Measurements from ENCODE around the gene LPAR2.
A peak's percentile ranks its signal among the peaks of the same experiment; 100 is the strongest.

LPAR2 gene

DNA sequence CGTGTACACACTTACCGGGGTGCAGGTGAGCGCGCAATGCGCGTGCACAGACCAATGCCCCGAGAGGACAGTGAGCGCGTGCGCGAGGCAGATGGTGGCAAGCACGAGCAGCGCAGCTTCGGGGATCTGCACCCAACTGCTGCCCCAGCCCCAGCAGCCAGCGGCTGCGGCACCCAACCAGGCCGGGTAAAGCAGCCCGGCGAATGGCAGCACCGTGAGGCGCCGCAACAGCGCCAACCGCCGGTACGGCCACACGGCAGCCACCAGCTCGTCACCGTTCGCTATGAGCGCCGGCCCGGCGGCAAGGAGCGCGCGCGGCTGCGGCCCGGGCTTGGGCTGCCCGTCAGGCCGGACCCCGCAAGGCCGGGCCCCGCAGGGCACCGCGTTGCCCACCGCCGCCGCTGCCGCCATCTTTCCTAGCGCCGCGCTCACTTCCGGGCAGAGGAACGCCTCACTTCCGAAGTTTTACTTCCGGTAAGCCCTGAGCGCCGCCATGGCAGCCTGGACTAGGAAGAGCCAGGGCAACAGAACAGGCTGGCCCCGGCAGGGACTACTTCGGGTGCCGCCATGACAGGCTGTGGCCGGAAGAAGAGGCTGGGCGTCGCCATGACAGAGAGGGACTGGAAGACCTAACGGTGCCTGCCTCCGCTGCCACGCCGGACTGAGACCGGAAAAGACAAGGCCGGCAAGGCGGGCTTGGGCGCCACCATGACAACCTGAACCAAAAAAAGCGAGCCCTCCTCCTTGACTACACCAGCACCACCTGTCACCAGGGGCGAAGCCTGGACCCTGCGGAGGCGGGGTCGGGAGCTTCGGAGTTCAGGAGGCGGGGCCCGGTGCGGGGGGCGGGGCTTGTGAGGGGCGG is 35.5 kb upstream of the LPAR2 start, which contains the start of gene ATP13A1:
Gene ATP13A1 (minus strand): TSS at position 421 of the 865 bp plus-strand sequence. CDS start 10 bp downstream, at position 411.
- H3K4me3 ChIP-seq: peak within 1 kb of the TSS; percentile 85 to 100 (median 98)
- H3K9me3 ChIP-seq (replicated peaks in 1 of 11): no peaks in the 10 kb centered on the region
- H4K20me1 ChIP-seq: peaks cover 0 to 40% (median 27%) of the 10 kb centered on the region in 11 experiments; a peak in 14 of 22 replicates
- peak within 1 kb of the TSS; percentile 88 to 99 (median 94) for H3K4me2 ChIP-seq
- H3K27ac ChIP-seq: peak within 1 kb of the TSS; percentile 87 to 100 (median 98)
- no peak for TF ChIP-seq Cebpa-rat (IDR thresholded peaks at IDR 0.05)
- peaks cover 42 to 62% (median 49%) of the 10 kb centered on the region in 10 experiments for H3K4me1 ChIP-seq
- H3K9ac ChIP-seq: peak within 1 kb of the TSS; percentile 91 to 100 (median 98)
- no peaks in the 10 kb centered on the region for H3K27me3 ChIP-seq
- peaks cover 17 to 32% (median 25%) of the 10 kb centered on the region in 11 experiments for H3K36me3 ChIP-seq

DNA sequence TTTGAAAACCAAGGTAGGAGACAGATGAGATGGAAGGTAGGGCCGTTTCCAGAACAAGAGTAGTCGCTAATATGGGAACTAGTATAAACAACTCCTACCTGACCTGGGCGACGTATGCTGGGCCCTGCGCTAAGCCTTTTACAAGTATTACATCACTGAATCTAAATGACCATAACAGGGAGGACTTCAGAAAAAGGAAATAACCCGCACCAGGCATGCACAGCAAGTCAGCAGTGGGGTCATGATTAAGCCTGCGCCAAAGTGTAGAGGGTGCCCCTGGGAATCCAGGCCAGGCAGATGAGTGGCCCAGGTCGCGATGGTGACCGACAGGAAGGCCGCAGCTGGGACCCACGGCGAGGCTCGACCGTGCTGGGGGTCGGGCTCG is 34.8 kb upstream of the LPAR2 start:
- H3K27me3 ChIP-seq: no peaks in the 10 kb centered on the region
- TF ChIP-seq Cebpa-rat (IDR thresholded peaks at IDR 0.05): no peak
- H3K4me3 ChIP-seq: peak overlapping the region; percentile 85 to 100 (median 98)
- peaks cover 38 to 63% (median 48%) of the 10 kb centered on the region in 10 experiments for H3K4me1 ChIP-seq
- H3K9ac ChIP-seq: peak overlapping the region; percentile 91 to 100 (median 98)
- H3K36me3 ChIP-seq: peaks cover 23 to 38% (median 31%) of the 10 kb centered on the region in 11 experiments
- peak overlapping the region; percentile 88 to 99 (median 94) for H3K4me2 ChIP-seq
- H4K20me1 ChIP-seq: peaks cover 0 to 46% (median 31%) of the 10 kb centered on the region in 11 experiments; a peak in 15 of 22 replicates
- peak overlapping the region; percentile 87 to 100 (median 98) for H3K27ac ChIP-seq
- H3K9me3 ChIP-seq (replicated peaks in 1 of 11): no peaks in the 10 kb centered on the region

DNA sequence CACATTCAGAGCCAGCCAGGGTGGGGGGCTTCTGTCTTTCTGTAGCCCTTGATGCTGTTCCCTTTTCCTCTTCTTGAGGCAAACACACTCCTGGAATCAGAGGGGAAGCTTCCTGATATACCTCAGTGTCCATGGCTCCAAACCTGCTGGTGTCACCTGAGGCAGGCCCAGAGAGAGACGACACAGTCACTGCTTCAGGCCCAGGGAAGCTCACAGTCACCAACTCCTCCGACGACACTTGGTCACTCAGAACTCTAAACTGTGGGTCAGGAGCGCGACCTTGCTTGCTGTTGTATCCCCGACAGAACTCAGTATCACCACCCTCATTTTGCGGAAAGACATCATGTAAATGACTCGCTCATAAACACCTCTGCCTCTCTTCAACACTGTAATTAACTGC is 34.3 kb upstream of the LPAR2 start:
- Histone ChIP-seq H3K36me3 (peaks cover 28 to 43% (median 36%) of the 10 kb centered on the region in 11 experiments), H3K9me3 (replicated peaks in 1 of 11) (no peaks in the 10 kb centered on the region), H3K4me2 (peak overlapping the region; percentile 88 to 99 (median 94)), H3K27ac (peak overlapping the region; percentile 87 to 100 (median 98); a peak in 21 of 22 replicates), H3K4me1 (peaks cover 34 to 63% (median 48%) of the 10 kb centered on the region in 10 experiments), H3K27me3 (no peaks in the 10 kb centered on the region), H4K20me1 (peaks cover 0 to 51% (median 36%) of the 10 kb centered on the region in 11 experiments; a peak in 16 of 22 replicates), H3K9ac (peak overlapping the region; percentile 91 to 100 (median 98)), H3K4me3 (peak overlapping the region; percentile 85 to 100 (median 98))
- no peak for TF ChIP-seq Cebpa-rat (IDR thresholded peaks at IDR 0.05)

DNA sequence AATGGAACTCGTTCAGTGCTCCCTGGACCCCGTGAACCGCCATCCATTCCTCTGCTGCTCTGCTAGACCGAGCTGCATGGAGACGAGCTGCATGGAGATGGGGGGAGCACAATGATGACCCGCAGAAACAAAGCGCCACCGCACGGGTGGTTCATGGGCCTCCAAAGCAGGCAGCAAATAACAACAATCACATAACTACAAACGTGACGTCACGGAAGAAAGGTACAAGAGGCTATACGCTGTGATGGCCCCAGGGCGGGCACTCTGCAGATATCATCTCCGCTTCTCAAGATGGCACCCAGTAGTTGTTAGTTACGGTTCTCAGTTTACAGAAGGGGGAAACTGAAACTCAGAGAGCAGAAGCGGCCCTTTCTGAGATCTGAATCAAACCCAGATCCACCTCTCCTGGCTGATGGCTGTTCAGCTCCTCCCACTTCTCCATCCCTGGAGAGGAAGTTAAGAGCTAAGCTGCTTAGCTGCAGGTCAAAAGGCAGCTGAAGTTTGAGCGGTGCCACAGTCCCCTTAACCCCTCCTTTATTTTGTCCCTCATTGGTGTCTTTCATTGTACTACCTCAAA is 33.7 kb upstream of the LPAR2 start:
- Histone ChIP-seq H3K4me2 (peak overlapping the region; percentile 88 to 99 (median 94)), H3K27me3 (no peaks in the 10 kb centered on the region), H4K20me1 (peaks cover 0 to 57% (median 42%) of the 10 kb centered on the region in 11 experiments; a peak in 16 of 22 replicates), H3K9ac (peak overlapping the region; percentile 91 to 100 (median 98)), H3K4me3 (peak overlapping the region; percentile 85 to 100 (median 98)), H3K36me3 (peaks cover 34 to 49% (median 42%) of the 10 kb centered on the region in 11 experiments), H3K27ac (peak overlapping the region; percentile 87 to 100 (median 98); a peak in 21 of 22 replicates), H3K9me3 (replicated peaks in 1 of 11) (no peaks in the 10 kb centered on the region), H3K4me1 (peaks cover 34 to 62% (median 48%) of the 10 kb centered on the region in 10 experiments)
- no peak for TF ChIP-seq Cebpa-rat (IDR thresholded peaks at IDR 0.05)

DNA sequence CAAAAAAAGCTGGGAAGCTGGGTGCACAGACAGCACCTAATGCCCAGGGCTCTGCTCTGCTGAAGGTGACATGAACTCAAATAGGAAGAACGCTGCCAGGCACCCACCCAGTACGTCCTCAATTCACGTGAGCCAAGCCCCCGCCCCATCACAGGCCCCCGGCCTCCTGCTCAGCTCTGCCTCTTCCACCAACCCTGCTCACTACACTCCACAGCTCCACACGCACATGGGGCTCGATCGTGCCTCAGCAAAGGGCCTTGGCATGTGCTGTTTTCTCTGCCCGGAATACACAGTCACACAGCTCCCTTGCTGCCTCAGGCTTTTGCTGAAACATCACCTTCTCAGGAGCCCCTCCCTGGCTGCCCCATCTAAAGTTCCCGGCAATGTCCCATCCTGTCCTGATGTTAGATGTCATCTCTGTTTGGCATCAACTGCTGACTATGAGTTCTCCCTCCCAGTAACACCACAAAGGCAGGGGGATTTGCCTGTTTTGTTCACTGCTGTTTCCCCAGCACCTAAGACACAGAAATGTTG is 33.2 kb upstream of the LPAR2 start:
- H3K9me3 ChIP-seq (replicated peaks in 1 of 11): no peaks in the 10 kb centered on the region
- peak overlapping the region; percentile 30 to 100 (median 98); a peak in 19 of 20 replicates for H3K4me3 ChIP-seq
- H3K4me2 ChIP-seq: peak overlapping the region; percentile 88 to 99 (median 94)
- peak overlapping the region; percentile 22 to 100 (median 98); a peak in 20 of 22 replicates for H3K27ac ChIP-seq
- H3K36me3 ChIP-seq: peaks cover 40 to 55% (median 47%) of the 10 kb centered on the region in 11 experiments
- peak overlapping the region; percentile 16 to 100 (median 98); a peak in 19 of 22 replicates for H3K9ac ChIP-seq
- peaks cover 34 to 57% (median 46%) of the 10 kb centered on the region in 10 experiments for H3K4me1 ChIP-seq
- no peak for TF ChIP-seq Cebpa-rat (IDR thresholded peaks at IDR 0.05)
- H3K27me3 ChIP-seq: no peaks in the 10 kb centered on the region
- H4K20me1 ChIP-seq: peaks cover 0 to 62% (median 45%) of the 10 kb centered on the region in 11 experiments; a peak in 16 of 22 replicates

DNA sequence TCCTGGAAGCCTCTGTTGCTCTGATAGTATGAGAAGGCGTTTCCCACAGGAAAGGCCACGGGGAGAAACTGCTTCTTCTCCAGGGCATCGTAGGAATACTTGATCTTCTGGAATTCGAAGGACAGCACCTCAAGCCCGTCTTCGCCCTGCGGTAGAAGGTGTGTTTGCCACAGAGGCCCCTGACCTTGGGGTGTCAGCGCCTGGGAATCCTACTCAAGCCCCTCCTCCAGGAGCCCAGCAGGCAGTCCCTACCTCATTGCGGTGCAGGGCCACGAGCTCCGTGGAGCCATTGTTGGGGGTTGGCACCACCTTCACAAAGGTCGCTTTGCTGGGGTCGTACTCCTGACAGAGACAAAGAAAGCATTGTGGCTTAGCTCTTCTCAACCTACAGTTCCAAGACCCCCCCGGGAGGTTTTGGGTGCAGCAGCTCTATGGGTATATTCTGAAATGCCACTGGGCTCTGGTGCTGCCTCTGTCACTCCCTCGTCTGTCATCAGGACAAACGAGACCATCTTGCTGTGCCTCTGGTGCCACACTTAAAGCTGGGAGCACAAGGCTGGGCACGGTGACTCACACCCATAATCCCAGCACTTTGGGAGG is 31.7 kb upstream of the LPAR2 start:
- Histone ChIP-seq H3K4me3 (no peak overlapping the region), H3K9me3 (replicated peaks in 1 of 11) (no peaks in the 10 kb centered on the region), H3K4me1 (peaks cover 34 to 50% (median 45%) of the 10 kb centered on the region in 10 experiments), H3K9ac (no peak overlapping the region), H3K27me3 (no peaks in the 10 kb centered on the region), H3K4me2 (peak overlapping the region in 1 of 11 experiments; percentile 98; a peak in 1 of 22 replicates), H3K36me3 (peaks cover 54 to 69% (median 62%) of the 10 kb centered on the region in 11 experiments), H3K27ac (no peak overlapping the region; a peak in 1 of 22 replicates), H4K20me1 (peaks cover 0 to 70% (median 45%) of the 10 kb centered on the region in 11 experiments; a peak in 16 of 22 replicates)
- no peak for TF ChIP-seq Cebpa-rat (IDR thresholded peaks at IDR 0.05)

DNA sequence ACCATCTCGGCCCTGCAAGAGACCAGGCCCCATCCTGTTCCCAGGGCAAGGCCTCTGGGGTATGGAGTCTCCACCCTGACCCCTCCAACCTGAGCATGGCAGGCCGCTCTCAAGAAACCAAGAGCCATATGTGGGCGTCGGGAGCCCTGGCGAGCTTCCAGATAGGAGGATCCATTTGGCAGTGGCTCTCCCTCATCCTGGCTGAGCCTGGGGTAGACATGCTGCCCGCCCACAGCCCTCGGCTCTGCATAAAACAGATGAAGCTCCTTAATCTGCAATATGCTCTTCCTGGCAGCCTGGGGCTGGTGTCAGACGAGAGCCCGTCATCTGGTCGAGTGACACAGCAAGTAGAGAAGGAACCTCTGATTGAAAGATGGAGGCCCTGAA is 29.4 kb upstream of the LPAR2 start:
- TF ChIP-seq Cebpa-rat (IDR thresholded peaks at IDR 0.05): no peak
- peaks cover 78 to 93% (median 85%) of the 10 kb centered on the region in 11 experiments for H3K36me3 ChIP-seq

More for the DNA sequence above, 29.4 kb upstream of the LPAR2 start:
- Histone ChIP-seq H3K27me3 (no peaks in the 10 kb centered on the region), H4K20me1 (peaks cover 0 to 93% (median 45%) of the 10 kb centered on the region in 11 experiments; a peak in 17 of 22 replicates), H3K27ac (peak overlapping the region in 4 of 11 experiments; percentile 34 to 55 (median 50); a peak in 5 of 22 replicates), H3K4me1 (peaks cover 24 to 37% (median 32%) of the 10 kb centered on the region in 10 experiments), H3K9ac (peak overlapping the region in 7 of 11 experiments; percentile 13 to 60 (median 46); a peak in 9 of 22 replicates), H3K4me2 (peak overlapping the region in 8 of 11 experiments; percentile 4 to 71 (median 55); a peak in 15 of 22 replicates), H3K4me3 (no peak overlapping the region), H3K9me3 (replicated peaks in 1 of 11) (no peaks in the 10 kb centered on the region)
